HFF-Myc (cell line): ENCODE measurements around the gene SPATA13.

Experiments
- DNase-seq: peaks from one replicate; pipeline ENCODE4 v3.0.0-alpha.2; 2011; ENCODE audit warnings: low read depth; ENCODE audit errors: extremely low read depth
- H3K4me3 ChIP-seq: replicated peaks from 2 replicates; pipeline ENCODE4 v1.5.1; 2011; ENCODE audit warnings: low read depth, mild to moderate bottlenecking, control low read depth, low read length
- TF ChIP-seq, protein P1 (sequence below): IDR thresholded peaks from 2 replicates; pipeline ENCODE4 v1.5.1; 2012; ENCODE audit warnings: mild to moderate bottlenecking, low read depth, low read length, control low read depth; ENCODE audit errors: missing control alignments

The SPATA13 gene

GRCh38 chr13:24356270-24356669, 195.8 kb downstream of the SPATA13 start:
- no peak for DNase-seq
- H3K4me3 ChIP-seq: no peak overlapping the region
- TF ChIP-seq, protein P1, sequence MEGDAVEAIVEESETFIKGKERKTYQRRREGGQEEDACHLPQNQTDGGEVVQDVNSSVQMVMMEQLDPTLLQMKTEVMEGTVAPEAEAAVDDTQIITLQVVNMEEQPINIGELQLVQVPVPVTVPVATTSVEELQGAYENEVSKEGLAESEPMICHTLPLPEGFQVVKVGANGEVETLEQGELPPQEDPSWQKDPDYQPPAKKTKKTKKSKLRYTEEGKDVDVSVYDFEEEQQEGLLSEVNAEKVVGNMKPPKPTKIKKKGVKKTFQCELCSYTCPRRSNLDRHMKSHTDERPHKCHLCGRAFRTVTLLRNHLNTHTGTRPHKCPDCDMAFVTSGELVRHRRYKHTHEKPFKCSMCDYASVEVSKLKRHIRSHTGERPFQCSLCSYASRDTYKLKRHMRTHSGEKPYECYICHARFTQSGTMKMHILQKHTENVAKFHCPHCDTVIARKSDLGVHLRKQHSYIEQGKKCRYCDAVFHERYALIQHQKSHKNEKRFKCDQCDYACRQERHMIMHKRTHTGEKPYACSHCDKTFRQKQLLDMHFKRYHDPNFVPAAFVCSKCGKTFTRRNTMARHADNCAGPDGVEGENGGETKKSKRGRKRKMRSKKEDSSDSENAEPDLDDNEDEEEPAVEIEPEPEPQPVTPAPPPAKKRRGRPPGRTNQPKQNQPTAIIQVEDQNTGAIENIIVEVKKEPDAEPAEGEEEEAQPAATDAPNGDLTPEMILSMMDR: no peak
